ENCODE measurements around the gene RECQL5. TPM values are rescaled to one million over a fixed set of nuclear protein-coding genes. Genes with fewer than 3 reads are reported as not detected.

RECQL5 gene
- 9.8 TPM for polyA plus RNA-seq (2013, experiment 1 of 2)
- 9.5 TPM for polyA plus RNA-seq (2013, experiment 2 of 2)

- Histone ChIP-seq H3K9ac (ENCODE audit: low read length) (peak within 1 kb of the TSS; percentile 99), H2BK120ac (ENCODE audit: low read depth, low read length) (peak within 1 kb of the TSS; percentile 54), H2BK5ac (ENCODE audit: low read depth, low read length, poor library complexity, severe bottlenecking) (peak within 1 kb of the TSS; percentile 87), H3K23ac (ENCODE audit: low read length in 2 of 2) (peak within 1 kb of the TSS in 1 of 2 experiments; percentile 97), H2BK15ac (ENCODE audit: low read depth, poor library complexity, severe bottlenecking) (no peak within 1 kb of the TSS), H3K4me3 (ENCODE audit: insufficient read depth in 1 of 2, low read depth in 1 of 2, low read length in 2 of 2) (peak within 1 kb of the TSS; percentile 98 to 99), H3K4me1 (ENCODE audit: control insufficient read depth, insufficient read depth, low read depth, low read length) (peaks cover 9% of the 10 kb centered on the region), H3K9me3 (ENCODE audit: control insufficient read depth, low read length) (no peaks in the 10 kb centered on the region), H4K8ac (ENCODE audit: low read length) (peak within 1 kb of the TSS; percentile 92), H3K27ac (ENCODE audit: low read length, poor library complexity, severe bottlenecking) (peak within 1 kb of the TSS; percentile 70), H2AFZ (ENCODE audit: low read depth, low read length) (peak within 1 kb of the TSS; percentile 84), H3K27me3 (ENCODE audit: control insufficient read depth in 1 of 2, insufficient read depth in 1 of 2, low read length in 2 of 2) (no peaks in the 10 kb centered on the region), H3K79me1 (replicated peaks; ENCODE audit: low read length, poor library complexity, severe bottlenecking) (peaks cover 21% of the 10 kb centered on the region), H2AK5ac (ENCODE audit: low read length, severe bottlenecking) (peak within 1 kb of the TSS; percentile 79), H4K91ac (ENCODE audit: low read length) (peak within 1 kb of the TSS; percentile 60), H3K4me2 (ENCODE audit: low read length, poor library complexity, severe bottlenecking) (peak within 1 kb of the TSS; percentile 97), H3K14ac (ENCODE audit: low read length in 2 of 2) (peak within 1 kb of the TSS in 1 of 2 experiments; percentile 99), H3K4ac (ENCODE audit: low read depth in 1 of 2, low read length in 2 of 2) (peak within 1 kb of the TSS; percentile 83 to 100), H3K18ac (ENCODE audit: low read depth in 1 of 2, low read length in 2 of 2) (peak within 1 kb of the TSS; percentile 88 to 97), H3K36me3 (ENCODE audit: control insufficient read depth in 1 of 2, insufficient read depth in 2 of 2, low read depth in 1 of 2, low read length in 2 of 2) (peaks cover 31 to 59% of the 10 kb centered on the region in 2 experiments), H2BK12ac (ENCODE audit: low read length in 2 of 2) (no peak within 1 kb of the TSS)
- WGBS = 0% methylated on average over 50 of the region's 55 CpGs
- DNase-seq = peak; percentile 98
These were observed at the start of gene RECQL5, which contains the start of gene SAP30BP for GRCh38 chr17:75666959-75667790. TSS of gene RECQL5 (minus strand) at chr17:75667154. CDS start at chr17:75666557, 597 bp downstream. TSS of gene SAP30BP (plus strand) at chr17:75667338. CDS start at chr17:75667373, 35 bp downstream.

GRCh38 chr17:75712446-75712845, 45.5 kb upstream of the RECQL5 start:
- H2BK120ac ChIP-seq (ENCODE audit: low read depth, low read length) = no peak overlapping the region

DNA sequence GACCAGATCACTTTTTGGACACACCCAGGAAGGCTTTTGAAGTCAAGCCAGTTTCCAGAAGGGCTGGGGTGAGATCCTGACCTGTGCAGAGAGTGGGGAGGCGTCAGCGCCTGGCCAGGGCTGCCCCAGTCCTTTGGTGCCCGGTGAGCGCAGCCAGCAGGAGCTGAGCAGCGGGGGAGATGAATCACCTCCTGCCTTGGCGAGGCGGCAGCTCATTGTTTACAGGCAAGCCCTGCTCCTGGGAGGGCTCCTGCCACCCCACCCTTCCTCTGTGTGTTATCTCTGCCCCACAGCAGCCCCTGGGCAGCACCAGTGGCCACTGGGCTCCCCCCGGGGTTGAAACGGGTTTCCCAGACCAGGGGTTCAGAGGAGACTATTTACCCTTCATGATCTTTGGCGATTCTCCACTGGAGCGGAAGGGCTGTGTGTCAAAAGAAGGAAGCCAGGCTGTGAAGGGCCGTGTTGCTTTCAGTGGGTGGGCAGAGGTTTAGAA, 40.2 kb upstream of the RECQL5 start:
- H3K4ac ChIP-seq (ENCODE audit: low read depth in 1 of 2, low read length in 2 of 2) = no peak overlapping the region
- H3K23ac ChIP-seq (ENCODE audit: low read length in 2 of 2) = no peak overlapping the region
- peak overlapping the region; percentile 75 for H3K27ac ChIP-seq (ENCODE audit: low read length, poor library complexity, severe bottlenecking)
- no peak overlapping the region for H2BK15ac ChIP-seq (ENCODE audit: low read depth, poor library complexity, severe bottlenecking)
- 91% methylated on average over 12 of the region's 12 CpGs for WGBS
- H3K79me1 ChIP-seq (replicated peaks; ENCODE audit: low read length, poor library complexity, severe bottlenecking) = peaks cover 33% of the 10 kb centered on the region
- H2AK5ac ChIP-seq (ENCODE audit: low read length, severe bottlenecking) = peak overlapping the region; percentile 96
- no peak overlapping the region for H3K9ac ChIP-seq (ENCODE audit: low read length)
- no peaks in the 10 kb centered on the region for H3K27me3 ChIP-seq (ENCODE audit: control insufficient read depth in 1 of 2, insufficient read depth in 1 of 2, low read length in 2 of 2)
- H2BK12ac ChIP-seq (ENCODE audit: low read length in 2 of 2) = no peak overlapping the region
- no peak overlapping the region for H2AFZ ChIP-seq (ENCODE audit: low read depth, low read length)
- no peak overlapping the region for H3K14ac ChIP-seq (ENCODE audit: low read length in 2 of 2)
- H2BK120ac ChIP-seq (ENCODE audit: low read depth, low read length) = no peak overlapping the region
- no peaks in the 10 kb centered on the region for H3K9me3 ChIP-seq (ENCODE audit: control insufficient read depth, low read length)
- no peak overlapping the region for H4K91ac ChIP-seq (ENCODE audit: low read length)
- H3K4me3 ChIP-seq (ENCODE audit: insufficient read depth in 1 of 2, low read depth in 1 of 2, low read length in 2 of 2) = no peak overlapping the region
- DNase-seq = no peak
- H3K18ac ChIP-seq (ENCODE audit: low read depth in 1 of 2, low read length in 2 of 2) = no peak overlapping the region
- no peak overlapping the region for H4K8ac ChIP-seq (ENCODE audit: low read length)
- H3K4me2 ChIP-seq (ENCODE audit: low read length, poor library complexity, severe bottlenecking) = peak overlapping the region; percentile 21
- H2BK5ac ChIP-seq (ENCODE audit: low read depth, low read length, poor library complexity, severe bottlenecking) = peak overlapping the region; percentile 80
- peaks cover 30% of the 10 kb centered on the region for H3K4me1 ChIP-seq (ENCODE audit: control insufficient read depth, insufficient read depth, low read depth, low read length)
- H3K36me3 ChIP-seq (ENCODE audit: control insufficient read depth in 1 of 2, insufficient read depth in 2 of 2, low read depth in 1 of 2, low read length in 2 of 2) = peaks cover 63 to 67% of the 10 kb centered on the region in 2 experiments

More at GRCh38 chr17:75712446-75712845, 45.5 kb upstream of the RECQL5 start:
- H3K9ac ChIP-seq (ENCODE audit: low read length) = no peak overlapping the region
- 100% methylated on average over 1 of the region's 2 CpGs for WGBS
- H3K27me3 ChIP-seq (ENCODE audit: control insufficient read depth in 1 of 2, insufficient read depth in 1 of 2, low read length in 2 of 2) = peaks cover 0 to 10% of the 10 kb centered on the region in 2 experiments
- H3K4me1 ChIP-seq (ENCODE audit: control insufficient read depth, insufficient read depth, low read depth, low read length) = peaks cover 5% of the 10 kb centered on the region
- H3K79me1 ChIP-seq (replicated peaks; ENCODE audit: low read length, poor library complexity, severe bottlenecking) = peaks cover 4% of the 10 kb centered on the region
- H2BK12ac ChIP-seq (ENCODE audit: low read length in 2 of 2) = no peak overlapping the region
- H3K23ac ChIP-seq (ENCODE audit: low read length in 2 of 2) = no peak overlapping the region
- no peak overlapping the region for H3K27ac ChIP-seq (ENCODE audit: low read length, poor library complexity, severe bottlenecking)
- H3K4me3 ChIP-seq (ENCODE audit: insufficient read depth in 1 of 2, low read depth in 1 of 2, low read length in 2 of 2) = no peak overlapping the region
- H2AFZ ChIP-seq (ENCODE audit: low read depth, low read length) = no peak overlapping the region
- H3K9me3 ChIP-seq (ENCODE audit: control insufficient read depth, low read length) = no peaks in the 10 kb centered on the region
- H4K8ac ChIP-seq (ENCODE audit: low read length) = no peak overlapping the region
- peaks cover 12 to 15% of the 10 kb centered on the region in 2 experiments for H3K36me3 ChIP-seq (ENCODE audit: control insufficient read depth in 1 of 2, insufficient read depth in 2 of 2, low read depth in 1 of 2, low read length in 2 of 2)
- no peak overlapping the region for H3K14ac ChIP-seq (ENCODE audit: low read length in 2 of 2)
- no peak overlapping the region for H2BK5ac ChIP-seq (ENCODE audit: low read depth, low read length, poor library complexity, severe bottlenecking)
- H3K4me2 ChIP-seq (ENCODE audit: low read length, poor library complexity, severe bottlenecking) = no peak overlapping the region
- no peak for DNase-seq
- H4K91ac ChIP-seq (ENCODE audit: low read length) = no peak overlapping the region
- H3K18ac ChIP-seq (ENCODE audit: low read depth in 1 of 2, low read length in 2 of 2) = no peak overlapping the region
- no peak overlapping the region for H2AK5ac ChIP-seq (ENCODE audit: low read length, severe bottlenecking)
- H3K4ac ChIP-seq (ENCODE audit: low read depth in 1 of 2, low read length in 2 of 2) = no peak overlapping the region
- no peak overlapping the region for H2BK15ac ChIP-seq (ENCODE audit: low read depth, poor library complexity, severe bottlenecking)
